DOHH2 (cell line): ENCODE results near the gene CYP4F12.

ENCODE experiments used
- EZH2phosphoT487 ChIP-seq: fragments of 200-600 bp; sonication (generic); IDR thresholded peaks from 2 replicates; pipeline ENCODE4 v1.6.1; 2017; ENCODE audit warnings: borderline replicate concordance, mild to moderate bottlenecking, antibody characterized with exemption, low read length, moderate library complexity, mixed read lengths
- TF ChIP-seq, protein P1 (sequence below): fragments of 200-600 bp; sonication (generic); IDR thresholded peaks from one replicate; pipeline ENCODE4 v1.5.1; 2014; ENCODE audit warnings: antibody characterized with exemption, mild to moderate bottlenecking, low read depth, low read length; ENCODE audit not compliant: poor library complexity, severe bottlenecking

DNA sequence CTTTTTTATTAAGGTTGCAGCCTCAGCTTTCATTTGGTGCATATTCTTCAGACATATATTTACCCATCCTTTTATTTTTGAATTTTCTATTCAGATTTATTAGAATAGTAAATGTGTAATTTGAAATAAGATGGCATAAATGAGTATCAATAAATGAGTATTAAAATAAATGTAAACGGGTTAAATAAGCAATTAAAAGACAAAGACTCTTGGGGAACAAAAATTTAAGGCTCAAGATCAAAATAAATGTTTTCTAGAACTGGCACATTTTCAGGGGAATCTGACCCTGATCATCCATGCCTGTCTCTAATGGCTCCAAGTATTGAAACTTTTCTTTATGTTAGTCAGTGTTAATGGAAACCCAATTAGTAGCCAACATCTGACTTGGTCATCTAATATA lies 67.9 kb downstream of the CYP4F12 start:
- TF ChIP-seq, protein P1, sequence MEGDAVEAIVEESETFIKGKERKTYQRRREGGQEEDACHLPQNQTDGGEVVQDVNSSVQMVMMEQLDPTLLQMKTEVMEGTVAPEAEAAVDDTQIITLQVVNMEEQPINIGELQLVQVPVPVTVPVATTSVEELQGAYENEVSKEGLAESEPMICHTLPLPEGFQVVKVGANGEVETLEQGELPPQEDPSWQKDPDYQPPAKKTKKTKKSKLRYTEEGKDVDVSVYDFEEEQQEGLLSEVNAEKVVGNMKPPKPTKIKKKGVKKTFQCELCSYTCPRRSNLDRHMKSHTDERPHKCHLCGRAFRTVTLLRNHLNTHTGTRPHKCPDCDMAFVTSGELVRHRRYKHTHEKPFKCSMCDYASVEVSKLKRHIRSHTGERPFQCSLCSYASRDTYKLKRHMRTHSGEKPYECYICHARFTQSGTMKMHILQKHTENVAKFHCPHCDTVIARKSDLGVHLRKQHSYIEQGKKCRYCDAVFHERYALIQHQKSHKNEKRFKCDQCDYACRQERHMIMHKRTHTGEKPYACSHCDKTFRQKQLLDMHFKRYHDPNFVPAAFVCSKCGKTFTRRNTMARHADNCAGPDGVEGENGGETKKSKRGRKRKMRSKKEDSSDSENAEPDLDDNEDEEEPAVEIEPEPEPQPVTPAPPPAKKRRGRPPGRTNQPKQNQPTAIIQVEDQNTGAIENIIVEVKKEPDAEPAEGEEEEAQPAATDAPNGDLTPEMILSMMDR: no peak
- no peak for TF ChIP-seq EZH2phosphoT487
